ENCODE data around the gene ZNF830. TPM values are rescaled to one million over a fixed set of nuclear protein-coding genes. Genes with fewer than 3 reads are reported as not detected.

ZNF830 gene, protein sequence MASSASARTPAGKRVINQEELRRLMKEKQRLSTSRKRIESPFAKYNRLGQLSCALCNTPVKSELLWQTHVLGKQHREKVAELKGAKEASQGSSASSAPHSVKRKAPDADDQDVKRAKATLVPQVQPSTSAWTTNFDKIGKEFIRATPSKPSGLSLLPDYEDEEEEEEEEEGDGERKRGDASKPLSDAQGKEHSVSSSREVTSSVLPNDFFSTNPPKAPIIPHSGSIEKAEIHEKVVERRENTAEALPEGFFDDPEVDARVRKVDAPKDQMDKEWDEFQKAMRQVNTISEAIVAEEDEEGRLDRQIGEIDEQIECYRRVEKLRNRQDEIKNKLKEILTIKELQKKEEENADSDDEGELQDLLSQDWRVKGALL
- polyA plus RNA-seq (2013, experiment 1 of 2): 7.3 TPM
- 6.9 TPM for polyA plus RNA-seq (2013, experiment 2 of 2)

DNA sequence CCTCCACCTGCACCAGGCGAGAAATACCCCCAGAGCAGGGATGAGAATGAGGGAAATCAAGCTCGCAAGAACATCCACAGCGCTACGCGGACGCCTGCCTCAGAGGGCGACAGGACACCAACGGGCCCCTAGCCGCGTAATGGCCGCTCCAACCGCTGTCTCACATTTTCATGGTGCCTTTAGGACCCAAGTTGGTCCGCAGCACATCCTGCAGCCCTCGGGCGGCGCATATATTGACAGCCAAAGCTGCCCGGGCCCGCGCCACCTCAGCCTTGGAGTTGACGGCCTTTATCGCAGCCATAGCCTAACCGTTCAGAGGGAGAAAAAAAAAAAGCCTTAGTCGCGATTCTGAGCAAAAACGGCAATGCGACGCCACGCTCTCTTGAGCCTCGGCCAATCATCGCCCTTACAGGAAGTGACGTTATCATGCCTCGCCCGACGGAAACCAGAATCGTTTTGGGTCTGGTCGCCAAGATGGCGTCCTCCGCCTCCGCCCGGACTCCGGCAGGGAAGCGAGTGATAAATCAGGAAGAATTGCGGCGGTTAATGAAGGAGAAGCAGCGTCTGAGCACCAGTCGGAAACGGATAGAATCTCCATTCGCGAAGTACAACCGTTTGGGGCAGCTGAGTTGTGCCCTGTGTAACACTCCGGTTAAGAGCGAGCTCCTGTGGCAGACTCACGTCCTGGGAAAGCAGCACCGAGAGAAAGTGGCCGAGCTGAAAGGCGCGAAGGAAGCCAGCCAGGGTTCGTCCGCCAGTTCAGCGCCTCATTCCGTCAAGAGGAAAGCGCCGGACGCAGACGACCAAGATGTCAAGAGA, at the start of gene ZNF830, which contains the start of gene CCT6B:
Gene ZNF830, plus strand, starts transcription at position 448 of the 819 bp plus-strand sequence. Its CDS starts 27 bp downstream, at position 475.
Gene CCT6B, minus strand, starts transcription at position 368 of the 819 bp plus-strand sequence. Its CDS starts 67 bp downstream, at position 301.
- peak within 1 kb of the TSS; percentile 45 for H4K91ac ChIP-seq (ENCODE audit: low read length)
- peaks cover 9 to 28% of the 10 kb centered on the region in 2 experiments for H3K36me3 ChIP-seq (ENCODE audit: control insufficient read depth in 1 of 2, insufficient read depth in 2 of 2, low read depth in 1 of 2, low read length in 2 of 2)
- H3K27ac ChIP-seq (ENCODE audit: low read length, poor library complexity, severe bottlenecking): peak within 1 kb of the TSS; percentile 82
- no peaks in the 10 kb centered on the region for H3K9me3 ChIP-seq (ENCODE audit: control insufficient read depth, low read length)
- H3K4me1 ChIP-seq (ENCODE audit: control insufficient read depth, insufficient read depth, low read depth, low read length): peaks cover 2% of the 10 kb centered on the region
- no peak within 1 kb of the TSS for H2BK15ac ChIP-seq (ENCODE audit: low read depth, poor library complexity, severe bottlenecking)
- peak within 1 kb of the TSS in 1 of 2 experiments; percentile 74 for H3K23ac ChIP-seq (ENCODE audit: low read length in 2 of 2)
- peak; percentile 97 for DNase-seq
- H2BK12ac ChIP-seq (ENCODE audit: low read length in 2 of 2): no peak within 1 kb of the TSS
- peaks cover 0 to 4% of the 10 kb centered on the region in 2 experiments for H3K27me3 ChIP-seq (ENCODE audit: control insufficient read depth in 1 of 2, insufficient read depth in 1 of 2, low read length in 2 of 2)
- H3K14ac ChIP-seq (ENCODE audit: low read length in 2 of 2): peak within 1 kb of the TSS in 1 of 2 experiments; percentile 68
- H3K4me2 ChIP-seq (ENCODE audit: low read length, poor library complexity, severe bottlenecking): peak within 1 kb of the TSS; percentile 82
- H3K4ac ChIP-seq (ENCODE audit: low read depth in 1 of 2, low read length in 2 of 2): peak within 1 kb of the TSS; percentile 82 to 86
- H2BK5ac ChIP-seq (ENCODE audit: low read depth, low read length, poor library complexity, severe bottlenecking): no peak within 1 kb of the TSS
- H4K8ac ChIP-seq (ENCODE audit: low read length): peak within 1 kb of the TSS; percentile 96
- H2AFZ ChIP-seq (ENCODE audit: low read depth, low read length): peak within 1 kb of the TSS; percentile 74
- H3K18ac ChIP-seq (ENCODE audit: low read depth in 1 of 2, low read length in 2 of 2): peak within 1 kb of the TSS; percentile 85 to 96
- peaks cover 10% of the 10 kb centered on the region for H3K79me1 ChIP-seq (replicated peaks; ENCODE audit: low read length, poor library complexity, severe bottlenecking)
- H3K4me3 ChIP-seq (ENCODE audit: insufficient read depth in 1 of 2, low read depth in 1 of 2, low read length in 2 of 2): peak within 1 kb of the TSS; percentile 80 to 99
- under 1% methylated on average over 65 of the region's 65 CpGs for WGBS
- no peak within 1 kb of the TSS for H2AK5ac ChIP-seq (ENCODE audit: low read length, severe bottlenecking)
- peak within 1 kb of the TSS; percentile 98 for H3K9ac ChIP-seq (ENCODE audit: low read length)
- no peak within 1 kb of the TSS for H2BK120ac ChIP-seq (ENCODE audit: low read depth, low read length)

DNA sequence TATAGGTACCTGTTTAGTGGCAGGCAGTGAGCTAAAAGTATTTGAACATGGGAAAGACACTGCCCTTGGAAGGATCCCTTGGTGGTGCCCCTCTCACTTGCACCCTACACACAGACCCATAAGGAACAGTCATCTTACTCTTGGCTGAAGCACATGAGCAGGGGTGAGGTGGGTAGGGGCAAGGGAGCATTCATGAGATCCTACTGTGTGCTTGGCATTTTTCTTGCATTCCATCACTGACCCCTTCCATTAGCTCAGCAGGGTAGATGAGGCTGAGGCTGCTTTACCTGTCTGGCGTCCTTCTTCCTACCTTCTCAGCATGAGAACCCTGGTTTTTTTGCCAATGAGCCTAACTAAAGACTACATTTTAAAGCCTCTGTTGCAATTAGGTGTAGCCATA, 48.3 kb upstream of the ZNF830 start:
- no peak overlapping the region for H3K4me2 ChIP-seq (ENCODE audit: low read length, poor library complexity, severe bottlenecking)
- H3K23ac ChIP-seq (ENCODE audit: low read length in 2 of 2): no peak overlapping the region
- no peak overlapping the region for H3K18ac ChIP-seq (ENCODE audit: low read depth in 1 of 2, low read length in 2 of 2)
- no peak overlapping the region for H2AK5ac ChIP-seq (ENCODE audit: low read length, severe bottlenecking)
- no peak overlapping the region for H3K4ac ChIP-seq (ENCODE audit: low read depth in 1 of 2, low read length in 2 of 2)
- H2BK12ac ChIP-seq (ENCODE audit: low read length in 2 of 2): no peak overlapping the region
- WGBS: 40% methylated on average over 1 of the region's 1 CpG
- no peaks in the 10 kb centered on the region for H3K4me1 ChIP-seq (ENCODE audit: control insufficient read depth, insufficient read depth, low read depth, low read length)
- no peaks in the 10 kb centered on the region for H3K79me1 ChIP-seq (replicated peaks; ENCODE audit: low read length, poor library complexity, severe bottlenecking)
- H4K8ac ChIP-seq (ENCODE audit: low read length): no peak overlapping the region
- H3K27me3 ChIP-seq (ENCODE audit: control insufficient read depth in 1 of 2, insufficient read depth in 1 of 2, low read length in 2 of 2): peaks cover 0 to 3% of the 10 kb centered on the region in 2 experiments
- peak overlapping the region in 1 of 2 experiments; percentile 28 for H3K14ac ChIP-seq (ENCODE audit: low read length in 2 of 2)
- H3K9ac ChIP-seq (ENCODE audit: low read length): no peak overlapping the region
- H2BK120ac ChIP-seq (ENCODE audit: low read depth, low read length): no peak overlapping the region
- no peak for DNase-seq
- no peak overlapping the region for H2AFZ ChIP-seq (ENCODE audit: low read depth, low read length)
- H4K91ac ChIP-seq (ENCODE audit: low read length): no peak overlapping the region
- no peak overlapping the region for H2BK5ac ChIP-seq (ENCODE audit: low read depth, low read length, poor library complexity, severe bottlenecking)
- H2BK15ac ChIP-seq (ENCODE audit: low read depth, poor library complexity, severe bottlenecking): no peak overlapping the region
- no peaks in the 10 kb centered on the region for H3K36me3 ChIP-seq (ENCODE audit: control insufficient read depth in 1 of 2, insufficient read depth in 2 of 2, low read depth in 1 of 2, low read length in 2 of 2)
- no peak overlapping the region for H3K4me3 ChIP-seq (ENCODE audit: insufficient read depth in 1 of 2, low read depth in 1 of 2, low read length in 2 of 2)
- no peak overlapping the region for H3K27ac ChIP-seq (ENCODE audit: low read length, poor library complexity, severe bottlenecking)
- peaks cover 3% of the 10 kb centered on the region for H3K9me3 ChIP-seq (ENCODE audit: control insufficient read depth, low read length)

DNA sequence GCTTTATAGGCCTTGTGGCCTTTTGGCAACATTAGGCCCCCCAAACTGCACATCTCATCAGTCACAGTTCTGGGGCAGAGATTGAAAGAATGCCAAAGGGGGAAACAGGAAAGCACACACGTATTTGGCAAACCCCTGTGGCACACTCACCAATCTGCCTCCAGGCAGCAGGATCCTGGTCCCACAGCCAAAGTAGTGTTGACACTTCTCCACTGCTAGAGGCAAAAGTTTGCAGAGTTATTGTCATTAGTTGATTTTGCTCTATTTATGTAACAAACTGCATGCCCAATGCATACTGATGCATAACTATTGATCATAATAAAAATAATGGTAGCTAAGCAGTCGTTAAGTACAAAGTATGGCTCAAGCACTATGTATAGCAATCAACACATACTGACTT, 45.2 kb upstream of the ZNF830 start:
- no peak for DNase-seq
- no peaks in the 10 kb centered on the region for H3K79me1 ChIP-seq (replicated peaks; ENCODE audit: low read length, poor library complexity, severe bottlenecking)
- no peaks in the 10 kb centered on the region for H3K4me1 ChIP-seq (ENCODE audit: control insufficient read depth, insufficient read depth, low read depth, low read length)
- no peaks in the 10 kb centered on the region for H3K36me3 ChIP-seq (ENCODE audit: control insufficient read depth in 1 of 2, insufficient read depth in 2 of 2, low read depth in 1 of 2, low read length in 2 of 2)
- no peak overlapping the region for H3K4me3 ChIP-seq (ENCODE audit: insufficient read depth in 1 of 2, low read depth in 1 of 2, low read length in 2 of 2)
- H3K23ac ChIP-seq (ENCODE audit: low read length in 2 of 2): no peak overlapping the region
- H3K9me3 ChIP-seq (ENCODE audit: control insufficient read depth, low read length): peaks cover 3% of the 10 kb centered on the region
- H4K8ac ChIP-seq (ENCODE audit: low read length): no peak overlapping the region
- 50% methylated on average over 1 of the region's 2 CpGs for WGBS
- H2AFZ ChIP-seq (ENCODE audit: low read depth, low read length): no peak overlapping the region
- no peak overlapping the region for H3K9ac ChIP-seq (ENCODE audit: low read length)
- H3K14ac ChIP-seq (ENCODE audit: low read length in 2 of 2): no peak overlapping the region
- H3K27ac ChIP-seq (ENCODE audit: low read length, poor library complexity, severe bottlenecking): no peak overlapping the region
- no peak overlapping the region for H2BK12ac ChIP-seq (ENCODE audit: low read length in 2 of 2)
- no peak overlapping the region for H2BK120ac ChIP-seq (ENCODE audit: low read depth, low read length)
- H2AK5ac ChIP-seq (ENCODE audit: low read length, severe bottlenecking): no peak overlapping the region
- no peaks in the 10 kb centered on the region for H3K27me3 ChIP-seq (ENCODE audit: control insufficient read depth in 1 of 2, insufficient read depth in 1 of 2, low read length in 2 of 2)
- H3K4ac ChIP-seq (ENCODE audit: low read depth in 1 of 2, low read length in 2 of 2): no peak overlapping the region
- H3K18ac ChIP-seq (ENCODE audit: low read depth in 1 of 2, low read length in 2 of 2): no peak overlapping the region
- no peak overlapping the region for H3K4me2 ChIP-seq (ENCODE audit: low read length, poor library complexity, severe bottlenecking)
- H4K91ac ChIP-seq (ENCODE audit: low read length): no peak overlapping the region
- no peak overlapping the region for H2BK5ac ChIP-seq (ENCODE audit: low read depth, low read length, poor library complexity, severe bottlenecking)
- H2BK15ac ChIP-seq (ENCODE audit: low read depth, poor library complexity, severe bottlenecking): no peak overlapping the region

DNA sequence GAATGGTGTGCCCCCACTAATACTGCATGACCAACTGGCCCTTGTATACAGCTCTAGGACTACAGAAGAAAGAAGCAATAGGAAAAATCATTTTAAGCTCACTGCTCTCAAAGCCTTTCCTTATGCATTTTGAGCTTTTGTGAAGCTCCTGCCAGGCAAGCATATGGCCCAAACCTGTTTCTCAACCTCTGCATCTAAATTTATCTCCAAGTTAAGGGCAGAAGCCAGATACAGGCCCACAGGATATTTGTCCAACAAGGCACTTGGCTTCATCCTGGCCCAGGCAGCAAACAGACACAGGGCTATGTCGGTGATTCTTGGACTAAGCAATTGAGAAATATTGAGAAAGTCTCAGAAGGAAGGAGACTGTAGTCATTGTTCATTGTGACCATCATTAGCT, 44.0 kb upstream of the ZNF830 start:
- Histone ChIP-seq H2BK15ac (ENCODE audit: low read depth, poor library complexity, severe bottlenecking) (no peak overlapping the region), H3K14ac (ENCODE audit: low read length in 2 of 2) (no peak overlapping the region), H2BK12ac (ENCODE audit: low read length in 2 of 2) (no peak overlapping the region), H3K4me2 (ENCODE audit: low read length, poor library complexity, severe bottlenecking) (no peak overlapping the region), H2BK5ac (ENCODE audit: low read depth, low read length, poor library complexity, severe bottlenecking) (no peak overlapping the region), H3K36me3 (ENCODE audit: control insufficient read depth in 1 of 2, insufficient read depth in 2 of 2, low read depth in 1 of 2, low read length in 2 of 2) (no peaks in the 10 kb centered on the region), H4K91ac (ENCODE audit: low read length) (no peak overlapping the region), H3K27ac (ENCODE audit: low read length, poor library complexity, severe bottlenecking) (no peak overlapping the region), H2BK120ac (ENCODE audit: low read depth, low read length) (no peak overlapping the region), H3K4me3 (ENCODE audit: insufficient read depth in 1 of 2, low read depth in 1 of 2, low read length in 2 of 2) (no peak overlapping the region), H3K79me1 (replicated peaks; ENCODE audit: low read length, poor library complexity, severe bottlenecking) (no peaks in the 10 kb centered on the region), H3K18ac (ENCODE audit: low read depth in 1 of 2, low read length in 2 of 2) (no peak overlapping the region), H2AFZ (ENCODE audit: low read depth, low read length) (no peak overlapping the region), H3K9ac (ENCODE audit: low read length) (no peak overlapping the region), H2AK5ac (ENCODE audit: low read length, severe bottlenecking) (no peak overlapping the region), H3K27me3 (ENCODE audit: control insufficient read depth in 1 of 2, insufficient read depth in 1 of 2, low read length in 2 of 2) (no peaks in the 10 kb centered on the region), H3K4ac (ENCODE audit: low read depth in 1 of 2, low read length in 2 of 2) (no peak overlapping the region), H3K9me3 (ENCODE audit: control insufficient read depth, low read length) (peaks cover 3% of the 10 kb centered on the region), H4K8ac (ENCODE audit: low read length) (no peak overlapping the region), H3K23ac (ENCODE audit: low read length in 2 of 2) (peak overlapping the region in 1 of 2 experiments; percentile 90), H3K4me1 (ENCODE audit: control insufficient read depth, insufficient read depth, low read depth, low read length) (no peaks in the 10 kb centered on the region)
- DNase-seq: no peak
- 86% methylated on average over 1 of the region's 1 CpG for WGBS

All from mesenchymal stem cell (in vitro differentiated cells and primary cell).